PC-3 (cell line): ENCODE measurements around the gene RHOH.

ENCODE experiments used
- CTCF ChIP-seq: fragments of 300-600 bp; sonication (generic); conservative IDR thresholded peaks from 2 replicates; pipeline ENCODE4 v1.5.1; 2017; ENCODE audit warnings: antibody characterized with exemption, low read depth, mild to moderate bottlenecking, low read length
- EZH2 ChIP-seq: fragments of 300-600 bp; sonication (generic); IDR thresholded peaks from one replicate; pipeline ENCODE4 v1.6.1; 2017; ENCODE audit warnings: antibody characterized with exemption, mild to moderate bottlenecking, low read length; ENCODE audit not compliant: unreplicated experiment
- EZH2phosphoT487 ChIP-seq: fragments of 300-600 bp; sonication (generic); IDR thresholded peaks from 2 replicates; pipeline ENCODE4 v1.6.1; 2018; ENCODE audit warnings: mild to moderate bottlenecking, antibody characterized with exemption, low read length, borderline replicate concordance

GRCh38 chr4:40164459-40164858 lies 32.4 kb upstream of the RHOH start:
- TF ChIP-seq EZH2 (no peak), CTCF (no peak), EZH2phosphoT487 (no peak)
